Measurements from ENCODE around the gene HSF5.
"Not testable (repeated sequence)": the region's sequence is repeated elsewhere in the genome, so short reads cannot be mapped to it uniquely, and the experiment has no call there.

Gene HSF5

GRCh38 chr17:58507123-58507634 lies 19.0 kb upstream of the HSF5 start (continued):
- TF ChIP-seq TSHZ2 (CRISPR knock-in tag; IDR thresholded peaks at IDR 0.05): no peak
- no peak for TF ChIP-seq TOX (CRISPR knock-in tag; IDR thresholded peaks at IDR 0.05; ENCODE audit: borderline replicate concordance)
- TF ChIP-seq OSR1 (CRISPR knock-in tag; IDR thresholded peaks at IDR 0.05): no peak
- TF ChIP-seq CSRNP3 (CRISPR knock-in tag; IDR thresholded peaks at IDR 0.05): no peak
- TF ChIP-seq ZNF70 (CRISPR knock-in tag; IDR thresholded peaks at IDR 0.05): no peak
- no peak for TF ChIP-seq SNAI2 (CRISPR knock-in tag; IDR thresholded peaks at IDR 0.05)
- TF ChIP-seq ZNF8 (CRISPR knock-in tag; IDR thresholded peaks at IDR 0.05): no peak

GRCh38 chr17:58506354-58507080 lies 18.3 kb upstream of the HSF5 start:
- ATAC-seq: no peak
- TF ChIP-seq TOX (CRISPR knock-in tag; IDR thresholded peaks at IDR 0.05; ENCODE audit: borderline replicate concordance): no peak

- no peak for ATAC-seq
- TF ChIP-seq OSR1 (CRISPR knock-in tag; IDR thresholded peaks at IDR 0.05) (no peak), TCF4 (CRISPR knock-in tag; IDR thresholded peaks at IDR 0.05; ENCODE audit: borderline replicate concordance) (no peak), ZC3H10 (CRISPR knock-in tag; IDR thresholded peaks at IDR 0.05) (no peak), ESRRG (CRISPR knock-in tag; IDR thresholded peaks at IDR 0.05) (no peak), ZFP30 (CRISPR knock-in tag; IDR thresholded peaks at IDR 0.05) (no peak), TOX (CRISPR knock-in tag; IDR thresholded peaks at IDR 0.05; ENCODE audit: borderline replicate concordance) (no peak), POU6F1 (CRISPR knock-in tag; IDR thresholded peaks at IDR 0.05; ENCODE audit: borderline replicate concordance, low read depth) (no peak), PATZ1 (CRISPR knock-in tag; IDR thresholded peaks at IDR 0.05; ENCODE audit: borderline replicate concordance) (no peak), ZNF8 (CRISPR knock-in tag; IDR thresholded peaks at IDR 0.05) (no peak)
Measured at GRCh38 chr17:58504826-58505351, 16.7 kb upstream of the HSF5 start.

GRCh38 chr17:58503866-58504265 lies 15.7 kb upstream of the HSF5 start:
- TF ChIP-seq ZNF8 (CRISPR knock-in tag; IDR thresholded peaks at IDR 0.05) (no peak), CSRNP3 (CRISPR knock-in tag; IDR thresholded peaks at IDR 0.05) (no peak), ZFP30 (CRISPR knock-in tag; IDR thresholded peaks at IDR 0.05) (no peak), OSR1 (CRISPR knock-in tag; IDR thresholded peaks at IDR 0.05) (no peak), ARNTL (CRISPR knock-in tag; IDR thresholded peaks at IDR 0.05; ENCODE audit: borderline replicate concordance, low read depth) (no peak), ISL1 (CRISPR knock-in tag; IDR thresholded peaks at IDR 0.05) (no peak), TCF4 (CRISPR knock-in tag; IDR thresholded peaks at IDR 0.05; ENCODE audit: borderline replicate concordance) (no peak)
- ATAC-seq: no peak

GRCh38 chr17:58503134-58503533 lies 14.9 kb upstream of the HSF5 start:
- not testable (repeated sequence) for ATAC-seq
